Activated T-cell treated with anti-CD3 and anti-CD28 coated beads, Interleukin-2, amount 50 U/mL, for 4 hours (primary cell): ENCODE data around the gene IL25. TPM values are rescaled to one million over a fixed set of nuclear protein-coding genes. Genes with fewer than 3 reads are reported as not detected.
"Not testable (repeated sequence)": the region's sequence is repeated elsewhere in the genome, so short reads cannot be mapped to it uniquely, and the experiment has no call there.

ENCODE experiments used
- ATAC-seq, 2 donors: fragments of 200-7000 bp; cut with Tn5 transposase; one replicate each; pipeline ENCODE4 v1.10.0; 2021
- DNase-seq: peaks from one replicate; pipeline ENCODE4 v3.0.0-alpha.2; 2020
- H3K27me3 Mint-ChIP-seq: one replicate; pipeline ENCODE4 v1.8.0; 2021; ENCODE audit warnings: low read depth, mixed read lengths
- H3K36me3 Mint-ChIP-seq: one replicate; pipeline ENCODE4 v1.8.0; 2022; ENCODE audit warnings: mixed read lengths; ENCODE audit not compliant: insufficient read depth
- H3K4me1 Mint-ChIP-seq: one replicate; pipeline ENCODE4 v1.8.0; 2021; ENCODE audit warnings: low read depth, mixed read lengths
- H3K4me3 Mint-ChIP-seq: one replicate; pipeline ENCODE4 v1.8.0; 2021; ENCODE audit warnings: mild to moderate bottlenecking, moderate library complexity, mixed read lengths
- H3K9me3 Mint-ChIP-seq: one replicate; pipeline ENCODE4 v1.8.0; 2021; ENCODE audit warnings: mixed read lengths
- total RNA-seq, 3 donors: library from RNA; stranded (reverse); gene quantifications; one replicate each; pipeline ENCODE4 v1.2.1, GENCODE V29; 2021

Gene IL25
- total RNA-seq, 3 donors from 2014 or later = not detected

DNA sequence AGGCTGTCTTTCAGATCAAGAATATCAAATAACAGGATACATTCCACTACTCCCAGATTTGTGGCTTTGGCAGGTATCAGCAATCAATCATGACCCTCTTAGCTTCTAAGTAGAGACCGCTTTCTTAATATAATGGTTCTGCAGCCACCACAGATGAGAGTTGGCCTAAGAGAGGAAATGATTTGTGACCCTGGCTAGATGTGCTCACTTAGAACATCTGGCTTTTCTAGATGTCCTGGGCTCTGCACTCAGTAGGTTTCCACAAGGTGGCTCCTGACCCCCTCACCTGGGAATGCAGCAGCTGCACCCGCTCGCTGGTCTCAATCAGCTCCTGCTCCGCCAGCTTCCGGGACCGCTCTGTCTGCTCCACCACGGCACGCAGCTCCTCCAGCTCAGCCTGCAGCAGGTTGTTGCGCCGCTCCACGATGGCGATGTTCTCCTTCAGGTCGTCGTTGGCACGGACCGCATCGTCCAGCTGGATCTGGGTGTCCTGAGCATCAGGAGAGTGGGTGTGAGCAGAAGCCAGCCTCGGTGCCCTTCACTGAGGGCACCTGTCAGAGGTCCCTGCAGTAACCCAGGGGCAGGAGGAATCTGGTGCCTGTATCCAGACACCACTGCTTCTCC is 13.1 kb downstream of the IL25 start:
- DNase-seq (no peak), ATAC-seq (no peak)
- Mint-ChIP-seq H3K27me3 (peaks cover 12% of the 10 kb centered on the region), H3K9me3 (no peaks in the 10 kb centered on the region), H3K36me3 (no peaks in the 10 kb centered on the region), H3K4me1 (no peaks in the 10 kb centered on the region), H3K4me3 (no peak overlapping the region)

DNA sequence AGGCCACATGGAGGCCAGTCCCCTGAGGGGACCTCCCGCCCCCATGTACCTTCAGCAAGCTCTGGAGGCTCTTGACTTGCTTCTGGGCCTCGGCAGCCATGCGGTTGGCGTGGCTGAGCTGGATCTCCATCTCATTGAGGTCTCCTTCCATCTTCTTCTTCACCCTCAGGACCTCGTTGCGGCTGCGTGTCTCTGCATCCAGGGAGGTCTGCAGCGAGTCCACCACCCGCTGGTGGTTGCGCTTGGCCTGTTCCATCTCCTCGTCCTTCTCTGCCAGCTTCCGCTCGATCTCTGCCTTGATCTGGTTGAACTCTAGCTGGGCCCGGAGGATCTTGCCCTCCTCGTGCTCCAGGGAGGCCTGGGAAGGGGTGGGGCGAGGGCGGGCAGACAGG is 13.7 kb downstream of the IL25 start:
- not testable (repeated sequence) for H3K36me3 Mint-ChIP-seq, H3K4me1 Mint-ChIP-seq, H3K4me3 Mint-ChIP-seq, H3K9me3 Mint-ChIP-seq, DNase-seq, ATAC-seq
- H3K27me3 Mint-ChIP-seq = peaks cover 10% of the 10 kb centered on the region

DNA sequence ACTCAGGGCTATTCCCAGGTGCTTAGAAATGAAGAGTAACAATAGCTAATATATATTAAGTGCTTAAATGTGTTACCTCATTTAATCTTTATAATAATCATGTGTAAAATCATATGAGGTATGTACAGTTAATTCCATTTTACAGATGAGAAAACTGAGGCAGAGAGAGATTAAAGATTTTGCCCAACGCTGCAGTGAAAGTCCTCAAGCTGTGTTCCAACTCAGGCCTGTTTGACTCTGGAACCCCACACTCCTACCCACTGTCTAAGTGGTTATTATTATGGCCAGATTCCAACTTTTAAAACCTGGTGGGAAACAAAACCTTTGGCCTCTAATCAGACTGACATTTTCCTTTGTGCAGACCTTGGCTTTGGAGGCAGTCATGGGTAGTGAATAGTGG is 14.4 kb downstream of the IL25 start:
- H3K4me3 Mint-ChIP-seq = no peak overlapping the region
- DNase-seq (no peak), ATAC-seq (no peak)
- H3K9me3 Mint-ChIP-seq = no peaks in the 10 kb centered on the region
- no peaks in the 10 kb centered on the region for H3K36me3 Mint-ChIP-seq
- no peaks in the 10 kb centered on the region for H3K4me1 Mint-ChIP-seq
- peaks cover 10% of the 10 kb centered on the region for H3K27me3 Mint-ChIP-seq

DNA sequence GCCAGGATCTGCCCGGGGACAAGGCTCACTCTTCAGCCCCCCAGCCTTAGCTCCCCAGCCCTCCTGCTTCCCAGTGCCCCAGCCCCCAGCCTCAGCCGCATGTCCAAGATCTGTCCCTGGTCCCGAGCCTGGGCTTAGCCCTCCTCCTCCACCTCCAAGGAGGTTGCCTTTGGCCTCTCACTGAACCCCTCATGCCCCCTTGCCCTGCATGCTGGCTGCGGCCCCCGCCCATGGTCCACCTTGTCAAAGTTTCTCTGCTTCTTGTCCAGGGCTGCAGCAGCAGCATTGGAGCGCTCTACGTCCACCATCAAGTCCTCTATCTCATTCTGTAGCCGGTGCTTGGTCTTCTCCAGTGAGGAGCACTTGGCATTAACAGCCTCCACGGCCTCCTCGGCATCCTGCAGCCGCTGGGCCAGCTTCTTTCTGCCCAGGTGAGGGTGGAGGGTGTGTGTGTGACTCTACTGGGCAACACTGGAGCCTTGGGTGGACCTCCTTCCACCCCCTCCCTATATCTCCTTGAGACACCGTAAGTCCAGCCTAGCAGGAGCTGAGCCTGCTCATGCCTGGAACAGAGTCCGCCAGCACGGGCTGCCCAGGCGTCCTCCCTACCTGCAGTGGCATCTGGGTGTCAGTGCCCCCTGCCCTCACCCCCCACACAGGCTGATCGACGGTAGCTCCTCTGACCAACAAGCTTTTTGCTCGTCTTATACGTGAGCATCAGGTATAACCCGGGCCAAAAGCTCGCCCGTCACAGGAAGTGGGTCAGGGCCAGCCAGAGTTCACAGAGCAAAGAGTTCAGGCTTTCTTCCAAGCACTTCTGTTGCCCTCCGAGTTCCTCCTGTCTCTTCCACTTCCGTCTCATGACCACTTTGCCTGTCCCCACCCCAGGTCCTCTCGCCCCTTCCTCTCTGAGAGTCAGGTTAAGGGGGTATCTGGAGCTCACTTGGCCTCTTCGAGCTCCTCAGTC is 15.6 kb downstream of the IL25 start:
- no peaks in the 10 kb centered on the region for H3K4me1 Mint-ChIP-seq
- H3K36me3 Mint-ChIP-seq = no peaks in the 10 kb centered on the region
- H3K9me3 Mint-ChIP-seq = no peaks in the 10 kb centered on the region
- peaks cover 5% of the 10 kb centered on the region for H3K27me3 Mint-ChIP-seq
- DNase-seq = no peak
- ATAC-seq = no peak
- no peak overlapping the region for H3K4me3 Mint-ChIP-seq

DNA sequence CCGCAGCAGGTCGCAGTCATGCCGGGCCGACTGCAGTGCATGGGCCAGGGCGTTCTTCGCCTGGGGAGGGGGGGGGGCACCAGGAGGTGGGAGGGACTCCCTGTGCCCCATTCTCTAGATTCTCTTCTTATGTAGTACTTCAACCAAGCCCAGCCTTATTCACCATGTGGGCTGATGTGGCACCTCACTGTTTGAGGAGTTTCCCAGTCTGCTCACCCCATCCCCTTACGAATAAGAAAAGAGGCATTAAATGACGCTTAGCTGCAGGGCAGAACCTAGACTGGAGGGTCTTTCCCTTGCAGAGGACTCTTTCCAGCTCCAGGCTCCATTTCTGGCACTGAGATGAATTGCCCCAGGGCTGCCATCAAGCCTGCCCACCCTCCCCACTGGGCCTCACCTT is 16.4 kb downstream of the IL25 start:
- ATAC-seq = no peak
- no peaks in the 10 kb centered on the region for H3K9me3 Mint-ChIP-seq
- no peaks in the 10 kb centered on the region for H3K4me1 Mint-ChIP-seq
- peaks cover 5% of the 10 kb centered on the region for H3K27me3 Mint-ChIP-seq
- DNase-seq = no peak
- H3K4me3 Mint-ChIP-seq = no peak overlapping the region
- no peaks in the 10 kb centered on the region for H3K36me3 Mint-ChIP-seq

DNA sequence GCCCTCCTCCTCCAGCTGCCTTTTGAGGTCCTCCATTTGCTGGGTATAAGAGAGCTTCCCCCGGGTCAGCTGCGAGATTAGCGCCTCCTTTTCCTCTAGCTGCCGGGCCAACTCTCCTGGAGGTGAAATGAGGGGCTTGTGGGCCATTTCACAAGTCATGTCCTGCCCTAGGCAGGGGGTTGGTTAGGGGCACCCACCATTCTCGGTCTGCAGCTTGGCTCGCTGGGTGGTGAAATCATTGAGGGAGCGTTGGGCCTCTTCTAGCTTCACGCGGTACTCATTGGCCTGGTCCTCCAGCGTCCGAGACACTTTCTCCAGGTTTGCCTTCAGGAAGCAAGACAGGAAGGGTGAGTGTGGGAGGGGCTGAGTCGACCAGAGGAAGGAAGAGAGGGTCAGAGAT is 16.8 kb downstream of the IL25 start:
- peaks cover 5% of the 10 kb centered on the region for H3K27me3 Mint-ChIP-seq
- DNase-seq (no peak), ATAC-seq (no peak)
- no peaks in the 10 kb centered on the region for H3K9me3 Mint-ChIP-seq
- H3K4me3 Mint-ChIP-seq = no peak overlapping the region
- no peaks in the 10 kb centered on the region for H3K4me1 Mint-ChIP-seq
- no peaks in the 10 kb centered on the region for H3K36me3 Mint-ChIP-seq

DNA sequence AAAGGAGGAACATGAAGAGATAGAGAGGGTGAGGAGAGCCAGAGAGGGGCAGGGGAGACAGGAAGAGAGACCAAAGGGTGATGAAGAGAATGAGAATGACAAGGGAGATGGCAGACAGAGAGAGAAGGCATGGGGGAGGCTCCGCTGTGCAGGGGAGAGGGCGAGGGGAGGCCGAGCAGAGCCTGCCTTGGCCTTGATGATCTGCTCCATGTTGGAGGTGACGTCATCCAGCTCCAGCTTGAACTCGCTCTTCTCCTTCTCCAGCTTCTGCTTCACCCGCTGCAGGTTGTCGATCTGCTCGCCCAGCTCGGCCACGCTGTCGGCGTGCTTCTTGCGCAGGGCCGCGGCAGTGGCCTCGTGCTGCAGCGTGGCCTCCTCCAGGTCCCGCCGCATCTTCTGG is 17.3 kb downstream of the IL25 start:
- not testable (repeated sequence) for H3K4me3 Mint-ChIP-seq, H3K36me3 Mint-ChIP-seq, H3K27me3 Mint-ChIP-seq, H3K9me3 Mint-ChIP-seq, H3K4me1 Mint-ChIP-seq, DNase-seq, ATAC-seq

DNA sequence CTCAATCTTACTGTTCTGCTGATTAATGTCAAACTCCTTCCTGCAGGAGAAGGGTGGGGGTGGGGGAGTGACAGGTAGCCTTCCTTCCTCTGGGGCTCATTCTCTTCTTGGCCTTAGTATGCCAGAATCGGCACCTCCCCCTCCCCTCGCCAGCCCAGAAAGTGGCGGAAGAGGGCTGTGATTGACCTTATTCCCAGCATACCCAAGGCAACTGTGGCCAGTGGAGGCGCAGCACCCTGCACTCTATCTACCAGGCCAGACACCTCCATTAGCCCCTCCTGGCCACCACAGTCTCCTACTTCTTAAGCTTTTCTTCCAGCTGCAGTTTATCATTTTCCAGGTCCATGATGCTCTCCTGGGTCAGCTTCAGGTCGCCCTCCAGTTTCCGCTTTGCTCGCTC is 20.0 kb downstream of the IL25 start:
- Mint-ChIP-seq H3K4me1 (no peaks in the 10 kb centered on the region), H3K27me3 (peaks cover 5% of the 10 kb centered on the region), H3K4me3 (no peak overlapping the region), H3K36me3 (no peaks in the 10 kb centered on the region), H3K9me3 (no peaks in the 10 kb centered on the region)
- DNase-seq = no peak
- no peak for ATAC-seq

DNA sequence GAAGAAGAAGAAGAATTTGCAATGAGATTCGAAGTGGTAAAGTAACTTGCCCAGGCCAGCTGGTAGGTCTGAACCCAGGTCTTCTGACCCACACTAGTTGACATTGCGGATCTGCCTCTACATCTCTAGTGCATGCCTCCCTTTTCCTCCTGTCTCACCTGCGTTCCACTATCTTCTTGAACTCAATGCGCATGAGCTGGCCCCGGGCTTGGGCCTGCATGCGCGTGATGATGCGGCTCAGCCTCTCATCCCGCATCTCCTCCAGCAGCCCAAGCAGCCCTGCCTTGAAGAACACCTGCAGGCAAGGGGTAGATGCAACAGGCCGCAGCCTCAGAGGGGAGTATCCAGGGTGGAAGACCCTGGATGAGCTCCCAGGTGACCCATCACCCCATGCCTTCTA is 23.5 kb downstream of the IL25 start:
- no peaks in the 10 kb centered on the region for H3K27me3 Mint-ChIP-seq
- H3K4me3 Mint-ChIP-seq = no peak overlapping the region
- no peak for ATAC-seq
- H3K36me3 Mint-ChIP-seq = no peaks in the 10 kb centered on the region
- DNase-seq = no peak
- H3K4me1 Mint-ChIP-seq = no peaks in the 10 kb centered on the region
- H3K9me3 Mint-ChIP-seq = no peaks in the 10 kb centered on the region

DNA sequence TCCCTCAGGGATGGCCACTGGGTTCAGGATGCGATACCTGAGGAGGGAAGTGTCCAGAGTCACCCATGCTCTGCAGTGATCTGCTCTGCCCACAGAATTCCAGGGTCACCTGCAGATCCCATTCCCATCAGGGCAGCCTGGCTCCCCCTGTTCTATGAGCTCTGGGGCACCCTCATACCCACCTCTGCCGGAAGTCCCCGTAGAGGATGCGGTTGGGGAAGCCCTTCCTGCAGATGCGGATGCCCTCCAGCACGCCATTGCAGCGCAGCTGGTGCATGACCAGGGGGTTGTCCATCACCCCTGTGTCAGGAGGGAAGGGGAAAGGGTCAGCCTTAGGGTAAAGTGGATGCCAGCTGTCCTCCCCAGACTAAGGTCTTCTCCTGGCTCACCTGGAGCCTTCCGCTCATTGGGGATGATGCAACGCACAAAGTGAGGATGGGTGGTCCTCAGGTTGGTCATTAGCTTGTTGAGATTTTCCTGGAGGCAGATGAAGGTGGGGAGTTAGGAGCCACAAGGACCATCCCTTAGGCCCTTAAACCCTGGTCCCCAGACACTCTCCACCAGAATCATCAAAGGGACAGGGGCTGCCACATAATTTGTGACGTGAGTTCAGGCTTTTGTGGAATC is 24.3 kb downstream of the IL25 start:
- H3K4me3 Mint-ChIP-seq = no peak overlapping the region
- ATAC-seq (no peak), DNase-seq (no peak)
- no peaks in the 10 kb centered on the region for H3K9me3 Mint-ChIP-seq
- H3K4me1 Mint-ChIP-seq = no peaks in the 10 kb centered on the region
- no peaks in the 10 kb centered on the region for H3K27me3 Mint-ChIP-seq
- H3K36me3 Mint-ChIP-seq = no peaks in the 10 kb centered on the region

DNA sequence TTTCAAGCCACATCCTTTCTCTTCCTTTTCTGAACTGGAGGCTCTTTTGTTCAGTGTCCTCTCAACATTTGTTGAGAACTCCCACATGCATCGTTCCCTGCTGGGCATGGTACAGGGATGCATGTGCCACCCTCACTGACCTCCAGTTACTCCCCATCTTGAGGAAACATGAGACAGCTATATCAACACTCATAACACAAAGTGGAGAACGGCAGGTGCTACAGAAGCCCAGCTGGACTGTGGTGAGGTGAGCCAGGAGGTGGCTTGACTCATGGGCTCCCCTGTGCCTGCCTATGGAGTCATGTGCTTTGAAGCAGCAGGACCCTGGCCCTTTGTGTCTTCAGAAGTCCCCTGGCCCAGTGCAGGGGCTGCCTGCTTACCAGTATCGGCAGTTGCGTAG is 25.7 kb downstream of the IL25 start:
- Mint-ChIP-seq H3K4me1 (no peaks in the 10 kb centered on the region), H3K36me3 (no peaks in the 10 kb centered on the region), H3K27me3 (peaks cover 6% of the 10 kb centered on the region), H3K4me3 (no peak overlapping the region), H3K9me3 (no peaks in the 10 kb centered on the region)
- no peak for ATAC-seq
- no peak for DNase-seq

DNA sequence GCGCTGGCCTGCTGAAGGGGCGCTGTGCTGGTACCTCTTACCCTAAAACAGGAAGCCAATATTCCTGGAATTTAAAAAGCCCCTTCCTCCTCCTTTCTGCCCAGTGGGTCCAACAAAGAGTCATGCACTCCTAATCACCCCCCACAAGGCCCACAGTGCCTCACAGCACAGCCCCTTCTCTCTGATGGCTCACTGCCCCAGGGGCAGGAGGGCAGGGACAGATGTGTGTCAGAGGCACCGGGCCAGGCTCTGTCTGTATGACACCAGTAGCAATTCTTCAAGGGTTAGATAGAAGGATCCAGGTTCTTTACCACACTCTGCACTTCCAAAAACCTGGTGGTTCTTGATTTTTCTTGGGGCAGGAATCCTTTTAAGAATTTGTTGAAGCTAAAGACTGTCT is 26.5 kb downstream of the IL25 start:
- no peaks in the 10 kb centered on the region for H3K4me1 Mint-ChIP-seq
- H3K36me3 Mint-ChIP-seq = no peaks in the 10 kb centered on the region
- ATAC-seq (no peak), DNase-seq (no peak)
- H3K9me3 Mint-ChIP-seq = no peaks in the 10 kb centered on the region
- H3K4me3 Mint-ChIP-seq = no peak overlapping the region
- peaks cover 8% of the 10 kb centered on the region for H3K27me3 Mint-ChIP-seq

DNA sequence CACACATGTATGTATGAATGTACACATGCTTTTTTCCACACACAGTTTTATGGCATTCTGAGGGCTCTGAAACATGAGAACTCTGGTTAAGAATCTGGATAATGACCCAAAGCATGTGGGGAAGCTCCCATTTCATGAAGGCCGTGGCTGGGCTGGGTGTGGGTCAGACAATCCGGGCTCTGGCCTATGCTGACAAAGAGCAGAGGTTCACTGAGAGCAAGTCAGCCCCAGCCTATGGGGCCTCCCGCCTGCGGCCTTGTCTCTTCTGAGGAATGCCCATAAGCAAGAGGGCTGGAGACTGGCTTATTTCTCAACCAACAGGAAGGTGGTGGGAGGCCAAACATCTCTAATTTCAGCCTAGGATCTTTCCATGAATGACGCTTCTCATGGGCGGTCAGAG is 27.0 kb downstream of the IL25 start:
- H3K4me1 Mint-ChIP-seq = no peaks in the 10 kb centered on the region

DNA sequence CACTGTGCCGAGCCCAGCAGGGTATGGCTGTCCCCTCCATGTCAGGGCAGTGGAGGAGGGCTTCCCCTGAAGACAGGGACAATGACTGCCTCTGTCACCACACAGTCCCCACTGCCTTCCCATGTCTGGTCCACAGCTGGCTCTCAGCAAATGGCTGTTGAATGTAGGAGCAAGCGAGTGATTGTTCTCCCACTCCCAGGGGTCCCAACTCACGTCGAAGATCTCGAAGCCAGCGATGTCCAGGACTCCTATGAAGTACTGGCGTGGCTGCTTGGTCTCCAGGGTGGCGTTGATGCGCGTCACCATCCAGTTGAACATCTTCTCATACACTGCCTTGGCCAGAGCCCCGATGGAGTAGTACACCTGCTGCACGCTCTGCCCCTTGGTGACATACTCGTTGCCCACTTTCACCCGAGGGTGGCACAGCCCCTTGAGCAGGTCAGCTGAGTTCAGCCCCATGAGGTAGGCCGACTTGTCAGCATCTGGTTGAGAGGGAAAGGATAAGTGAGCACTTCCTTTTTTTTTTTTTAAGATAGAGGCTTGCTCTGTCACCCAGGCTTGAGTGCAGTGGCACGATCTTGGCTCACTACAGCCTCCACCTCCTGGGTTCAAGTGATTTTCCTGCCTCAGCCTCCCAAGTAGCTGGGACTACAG is 28.0 kb downstream of the IL25 start:
- H3K4me3 Mint-ChIP-seq, ATAC-seq, H3K9me3 Mint-ChIP-seq, H3K4me1 Mint-ChIP-seq, DNase-seq, H3K36me3 Mint-ChIP-seq: not testable (repeated sequence)
- peaks cover 13% of the 10 kb centered on the region for H3K27me3 Mint-ChIP-seq

More for the DNA sequence above, 27.0 kb downstream of the IL25 start:
- ATAC-seq (no peak), DNase-seq (no peak)
- H3K36me3 Mint-ChIP-seq = no peaks in the 10 kb centered on the region
- no peaks in the 10 kb centered on the region for H3K9me3 Mint-ChIP-seq
- peaks cover 8% of the 10 kb centered on the region for H3K27me3 Mint-ChIP-seq
- H3K4me3 Mint-ChIP-seq = no peak overlapping the region
